Skeletal muscle satellite cell (primary cell): Measurements from ENCODE around the gene ANGPTL2.
"Not testable (repeated sequence)": the region's sequence is repeated elsewhere in the genome, so short reads cannot be mapped to it uniquely, and the experiment has no call there.

Experiments used
- H3K27me3 ChIP-seq: 2 replicates; pipeline ENCODE4 v1.7.0; 2013; ENCODE audit warnings: low read length; ENCODE audit not compliant: control insufficient read depth, insufficient read depth
- H3K36me3 ChIP-seq: 2 replicates; pipeline ENCODE4 v1.7.0; 2013; ENCODE audit warnings: mild to moderate bottlenecking, control low read depth, low read length; ENCODE audit not compliant: insufficient read depth
- H3K4me1 ChIP-seq: 2 replicates; pipeline ENCODE4 v1.7.0; 2013; ENCODE audit warnings: low read length; ENCODE audit not compliant: control insufficient read depth, insufficient read depth
- H3K4me2 ChIP-seq: 2 replicates; pipeline ENCODE4 v1.7.0; 2013; ENCODE audit warnings: mild to moderate bottlenecking, low read length
- H3K4me3 ChIP-seq: 2 replicates; pipeline ENCODE4 v1.7.0; 2013; ENCODE audit warnings: low read length
- H3K9ac ChIP-seq: 2 replicates; pipeline ENCODE4 v1.7.0; 2013; ENCODE audit warnings: mild to moderate bottlenecking, low read depth, low read length, moderate library complexity
- H3K9me3 ChIP-seq: replicated peaks from 2 replicates; pipeline ENCODE4 v1.7.0; 2013; ENCODE audit warnings: mild to moderate bottlenecking, control low read depth, low read length

The ANGPTL2 gene

DNA sequence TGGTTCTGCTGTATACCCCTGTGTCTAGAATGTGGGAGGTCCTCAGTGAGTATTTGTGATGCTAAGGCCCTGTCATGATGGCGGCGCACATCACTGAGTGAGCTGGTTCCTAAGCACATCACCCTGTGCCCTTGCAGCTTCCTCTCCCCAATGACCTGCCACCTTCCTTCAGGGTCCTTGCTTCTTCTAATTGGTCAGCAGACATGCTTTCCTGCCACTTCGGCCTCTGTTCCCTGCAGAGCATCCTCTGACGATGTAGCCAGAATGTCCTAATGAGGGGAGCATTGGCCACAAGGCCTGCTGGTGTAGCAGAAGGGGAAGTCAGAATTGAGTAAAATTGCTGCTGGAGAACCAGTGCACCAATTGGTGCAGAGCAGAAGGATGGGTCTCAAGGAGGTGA lies 31.1 kb upstream of the ANGPTL2 start:
- H3K4me3 ChIP-seq: no peak overlapping the region
- H3K9me3 ChIP-seq: no peaks in the 10 kb centered on the region
- H3K4me2 ChIP-seq: no peak overlapping the region
- no peak overlapping the region for H3K9ac ChIP-seq
- H3K36me3 ChIP-seq: no peaks in the 10 kb centered on the region
- H3K27me3 ChIP-seq: peaks cover 21% of the 10 kb centered on the region
- peaks cover 17% of the 10 kb centered on the region for H3K4me1 ChIP-seq

DNA sequence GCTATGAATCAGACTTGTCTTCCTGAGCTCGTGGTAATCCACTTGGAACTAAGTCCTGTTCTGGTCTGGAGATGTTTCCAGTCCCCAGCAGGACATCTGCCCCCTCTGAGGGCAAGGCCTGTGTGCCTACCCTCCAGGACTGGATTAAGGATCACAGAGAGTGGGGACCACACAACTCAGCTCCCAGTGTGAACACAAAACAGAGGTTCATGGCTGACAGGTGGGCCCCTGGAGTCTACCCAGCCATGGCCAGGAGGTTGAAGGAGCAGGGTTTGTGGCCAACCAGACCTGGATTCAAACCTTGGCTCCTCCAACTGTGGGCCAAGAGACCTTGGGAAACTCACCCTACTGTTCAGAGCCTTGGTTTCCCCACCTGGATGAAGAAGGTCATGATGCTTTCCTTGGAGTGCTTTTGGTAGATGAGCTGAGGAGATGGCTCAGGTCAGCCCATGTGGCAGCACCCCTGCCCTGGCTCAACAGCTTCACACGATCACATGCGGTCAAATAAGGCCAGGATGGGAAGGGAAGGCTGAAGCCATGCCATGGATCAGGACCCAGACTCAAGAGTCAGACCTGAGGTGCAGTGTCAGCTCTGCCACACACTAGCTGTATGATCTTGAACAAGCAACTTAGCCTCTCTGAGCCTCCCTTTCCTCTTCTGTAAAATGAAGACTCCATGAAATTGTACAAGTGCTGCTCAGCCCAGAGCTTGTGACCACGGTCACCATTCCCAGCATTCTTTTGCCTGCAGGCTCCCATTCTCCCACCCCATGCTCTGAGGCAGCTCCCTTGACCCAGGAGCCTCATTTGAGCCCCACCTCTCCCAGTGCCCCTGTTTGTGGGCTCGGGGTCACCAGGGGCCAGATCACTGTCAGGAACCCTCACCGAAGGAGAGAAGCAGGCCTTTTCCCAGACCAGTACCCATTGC lies 27.3 kb upstream of the ANGPTL2 start:
- H3K9me3 ChIP-seq: no peaks in the 10 kb centered on the region
- H3K9ac ChIP-seq: no peak overlapping the region
- H3K4me1 ChIP-seq: peaks cover 9% of the 10 kb centered on the region
- no peaks in the 10 kb centered on the region for H3K36me3 ChIP-seq
- H3K4me2 ChIP-seq: no peak overlapping the region
- peaks cover 34% of the 10 kb centered on the region for H3K27me3 ChIP-seq
- no peak overlapping the region for H3K4me3 ChIP-seq

DNA sequence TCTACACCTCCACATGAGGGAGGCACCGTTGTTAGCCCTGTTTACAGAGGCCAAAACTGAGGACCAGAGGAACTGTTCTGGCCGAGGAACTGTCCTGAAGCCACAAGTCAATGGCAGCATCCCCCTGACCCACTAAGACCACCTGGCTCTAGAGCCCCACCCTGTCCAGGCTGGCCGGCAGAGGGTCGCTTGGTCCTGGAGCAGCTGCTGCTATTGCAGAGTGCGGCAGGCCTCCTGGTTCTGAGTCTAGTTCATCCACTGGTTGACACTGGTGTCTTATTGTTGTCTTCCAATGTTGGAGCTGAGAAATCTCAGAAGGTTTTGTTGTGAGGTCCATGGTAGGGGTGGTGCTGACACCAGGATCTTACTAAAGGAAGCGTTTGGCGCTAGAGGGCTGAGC lies 26.6 kb upstream of the ANGPTL2 start:
- no peaks in the 10 kb centered on the region for H3K36me3 ChIP-seq
- peaks cover 34% of the 10 kb centered on the region for H3K27me3 ChIP-seq
- H3K9me3 ChIP-seq: no peaks in the 10 kb centered on the region
- H3K9ac ChIP-seq: no peak overlapping the region
- H3K4me1 ChIP-seq: peaks cover 2% of the 10 kb centered on the region
- H3K4me3 ChIP-seq: no peak overlapping the region
- no peak overlapping the region for H3K4me2 ChIP-seq

DNA sequence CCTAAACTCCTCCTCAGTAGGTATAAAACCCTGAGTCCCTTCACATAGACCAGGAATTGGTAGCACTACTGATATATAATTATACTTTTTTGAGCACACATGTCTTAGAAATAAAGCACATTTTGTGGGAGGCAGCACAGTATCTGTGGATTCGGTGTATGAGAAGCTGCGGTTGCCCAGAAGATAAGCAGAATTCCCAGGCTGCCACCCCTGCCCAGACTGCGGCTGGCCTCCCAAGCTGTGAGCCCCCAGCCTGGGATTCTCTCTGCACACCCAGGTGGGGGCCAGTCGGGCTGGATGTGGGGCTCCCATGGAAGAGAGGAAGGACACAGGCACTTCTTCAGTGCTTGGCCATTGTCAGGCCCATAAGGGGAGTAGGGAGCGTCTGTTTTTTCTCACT lies 25.6 kb upstream of the ANGPTL2 start:
- H3K4me3 ChIP-seq: no peak overlapping the region
- no peaks in the 10 kb centered on the region for H3K36me3 ChIP-seq
- H3K9me3 ChIP-seq: no peaks in the 10 kb centered on the region
- no peak overlapping the region for H3K9ac ChIP-seq
- no peak overlapping the region for H3K4me2 ChIP-seq
- peaks cover 34% of the 10 kb centered on the region for H3K27me3 ChIP-seq
- H3K4me1 ChIP-seq: no peaks in the 10 kb centered on the region

DNA sequence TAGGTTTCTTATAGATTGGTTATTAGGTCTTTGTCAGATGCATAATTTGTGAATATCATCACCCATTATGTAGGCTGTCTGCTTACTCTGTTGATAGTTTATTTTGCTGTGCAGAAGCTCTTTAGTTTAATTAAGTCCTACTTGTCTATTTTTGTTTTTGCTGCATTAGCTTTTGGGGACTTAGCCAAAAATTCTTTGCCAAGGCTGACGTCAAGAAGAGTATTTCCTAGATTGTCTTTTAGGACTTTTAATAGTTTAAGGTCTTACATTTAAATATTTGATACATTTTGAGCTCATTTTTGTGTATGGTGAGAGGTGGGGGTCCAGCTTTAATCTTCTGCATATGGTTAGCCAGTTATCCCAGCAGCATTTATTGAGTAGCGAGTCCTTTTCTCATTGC lies 24.8 kb upstream of the ANGPTL2 start:
- Histone ChIP-seq H3K4me3 (no peak overlapping the region), H3K27me3 (peaks cover 29% of the 10 kb centered on the region), H3K4me1 (no peaks in the 10 kb centered on the region), H3K36me3 (no peaks in the 10 kb centered on the region), H3K9me3 (no peaks in the 10 kb centered on the region), H3K9ac (no peak overlapping the region), H3K4me2 (no peak overlapping the region)

DNA sequence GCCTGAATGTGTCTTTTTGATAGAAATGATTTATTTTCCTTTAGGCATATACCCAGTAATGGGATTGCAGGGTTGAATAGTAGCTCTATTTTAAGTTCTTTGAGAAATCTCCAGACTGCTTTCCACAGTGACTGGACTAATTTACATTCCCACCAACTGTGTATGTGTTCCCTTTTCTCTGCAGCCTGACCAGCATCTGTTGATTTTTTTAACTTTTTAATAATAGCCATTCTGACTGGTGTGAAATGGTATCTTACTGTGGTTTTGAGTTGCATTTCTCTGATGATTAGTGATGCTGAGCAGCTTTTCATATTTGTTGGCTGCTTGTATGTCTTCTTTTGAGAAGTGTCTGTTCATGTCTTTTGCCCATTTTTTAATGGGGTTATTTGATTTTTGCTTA lies 24.4 kb upstream of the ANGPTL2 start:
- H3K4me3 ChIP-seq, H3K9ac ChIP-seq, H3K4me1 ChIP-seq, H3K9me3 ChIP-seq, H3K36me3 ChIP-seq, H3K4me2 ChIP-seq: not testable (repeated sequence)
- peaks cover 25% of the 10 kb centered on the region for H3K27me3 ChIP-seq

DNA sequence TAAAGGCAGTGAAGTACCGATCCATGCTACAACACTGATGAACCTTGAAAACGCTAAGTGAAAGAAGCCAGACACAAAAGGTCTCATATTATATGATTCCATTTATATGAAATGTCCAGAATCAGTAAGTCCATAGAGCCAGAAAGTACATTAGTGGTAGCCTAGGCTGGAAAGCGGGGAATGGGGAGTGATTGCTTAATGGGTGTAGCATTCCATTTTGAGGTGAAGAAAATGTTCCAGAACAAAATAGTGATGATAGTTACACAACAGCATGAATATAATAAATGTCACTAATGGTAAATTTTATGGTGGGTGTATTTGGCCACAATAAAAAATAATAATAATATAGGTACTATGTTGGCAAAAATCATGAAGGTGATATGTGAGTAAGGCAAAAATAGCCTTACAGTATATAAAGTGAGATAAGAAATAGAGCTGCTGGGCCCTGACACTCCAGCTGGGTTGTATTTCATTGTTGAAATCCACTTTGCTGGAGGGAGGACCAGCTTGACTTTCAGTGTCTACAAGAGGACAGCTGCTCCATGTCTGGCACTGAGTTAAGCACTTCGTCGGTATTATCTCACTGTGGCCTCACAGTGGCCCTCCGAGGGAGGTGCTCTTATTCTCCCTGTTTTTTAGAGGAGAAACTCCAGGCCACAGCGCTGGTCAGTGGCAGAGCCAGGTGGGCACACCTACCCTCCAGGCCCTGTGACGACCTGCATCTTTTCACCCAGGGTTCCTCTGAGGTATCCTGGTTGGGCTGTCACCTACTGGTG lies 22.4 kb upstream of the ANGPTL2 start:
- Histone ChIP-seq H3K9ac (no peak overlapping the region), H3K4me1 (no peaks in the 10 kb centered on the region), H3K9me3 (no peaks in the 10 kb centered on the region), H3K4me2 (no peak overlapping the region), H3K4me3 (no peak overlapping the region), H3K36me3 (no peaks in the 10 kb centered on the region), H3K27me3 (peaks cover 40% of the 10 kb centered on the region)

DNA sequence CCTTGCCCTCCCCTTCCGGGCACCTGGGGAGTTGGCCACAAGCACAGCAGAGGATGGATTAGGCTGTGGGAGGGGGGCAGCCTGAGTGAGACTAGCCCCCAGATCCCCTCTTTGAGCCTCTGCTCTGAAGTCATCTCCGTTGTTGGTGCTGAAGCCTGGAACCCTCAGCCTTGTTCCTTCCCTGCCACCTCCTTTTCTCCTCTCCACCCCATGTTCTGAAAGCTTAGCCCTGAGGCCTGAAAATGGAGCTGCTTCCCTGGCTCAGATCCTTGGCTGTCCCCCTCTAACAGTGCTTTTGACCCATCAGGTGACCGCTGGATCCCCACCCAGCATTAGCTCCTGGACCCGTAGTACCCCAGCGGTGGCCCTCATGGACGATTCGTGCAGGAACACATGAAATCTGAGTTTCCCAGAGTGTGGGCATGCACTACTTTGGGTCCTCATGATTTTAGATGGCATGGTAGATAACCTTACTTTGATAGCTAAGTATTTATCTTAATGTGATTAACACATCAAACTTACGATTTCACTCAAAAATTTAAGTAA lies 21.6 kb upstream of the ANGPTL2 start:
- Histone ChIP-seq H3K9me3 (no peaks in the 10 kb centered on the region), H3K4me3 (no peak overlapping the region), H3K27me3 (peaks cover 37% of the 10 kb centered on the region)

DNA sequence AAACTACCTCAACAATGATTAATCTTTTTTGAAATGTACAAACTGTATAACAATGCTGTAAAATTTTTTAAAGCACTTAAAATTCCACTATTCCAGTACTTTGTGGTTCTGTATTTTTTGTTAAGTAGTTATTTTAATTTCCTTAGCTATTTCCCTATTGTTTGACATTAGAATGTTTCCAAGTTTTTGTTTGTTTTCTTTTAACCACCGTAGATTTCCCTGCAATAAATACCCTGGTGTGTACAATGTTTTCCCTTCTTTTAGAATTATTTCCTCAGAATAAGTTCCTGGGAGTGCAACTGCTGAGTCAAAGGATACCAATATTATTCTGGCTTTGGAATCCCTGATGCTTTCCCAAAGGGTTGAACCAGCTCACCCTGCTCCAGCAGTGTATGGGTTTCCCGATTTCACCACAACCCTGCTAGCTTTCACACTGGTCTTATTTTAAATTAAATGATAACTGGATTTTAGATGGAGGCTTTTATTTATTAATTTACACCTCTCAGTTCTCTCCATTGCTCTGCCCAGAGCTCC lies 20.6 kb upstream of the ANGPTL2 start:
- Histone ChIP-seq H3K4me1 (no peaks in the 10 kb centered on the region), H3K36me3 (no peaks in the 10 kb centered on the region), H3K4me2 (no peak overlapping the region), H3K27me3 (peaks cover 38% of the 10 kb centered on the region), H3K9me3 (no peaks in the 10 kb centered on the region), H3K4me3 (no peak overlapping the region), H3K9ac (no peak overlapping the region)

More for the DNA sequence above, 21.6 kb upstream of the ANGPTL2 start:
- no peak overlapping the region for H3K4me2 ChIP-seq
- H3K9ac ChIP-seq: no peak overlapping the region
- H3K4me1 ChIP-seq: no peaks in the 10 kb centered on the region
- no peaks in the 10 kb centered on the region for H3K36me3 ChIP-seq

DNA sequence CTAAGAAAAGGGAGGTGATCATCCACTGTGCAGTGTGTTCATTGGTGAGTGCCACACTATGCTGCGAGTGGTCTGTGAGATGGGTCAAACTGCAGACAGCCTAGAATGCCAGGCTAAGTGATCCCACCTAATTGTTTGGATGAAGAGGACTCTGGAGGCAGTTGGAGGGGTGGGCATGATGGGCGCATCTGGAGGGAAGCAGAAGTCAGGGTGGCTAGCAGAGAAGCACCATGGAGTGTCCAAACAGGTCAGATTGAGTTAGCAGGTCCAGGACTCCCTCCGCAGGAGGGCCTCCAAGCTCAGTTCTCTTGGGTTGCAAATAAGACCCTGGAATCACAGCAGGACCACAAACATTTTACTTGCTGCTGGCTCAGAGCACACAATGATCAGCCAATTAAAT lies 19.9 kb upstream of the ANGPTL2 start:
- peaks cover 37% of the 10 kb centered on the region for H3K27me3 ChIP-seq
- no peaks in the 10 kb centered on the region for H3K9me3 ChIP-seq
- H3K4me3 ChIP-seq: no peak overlapping the region

DNA sequence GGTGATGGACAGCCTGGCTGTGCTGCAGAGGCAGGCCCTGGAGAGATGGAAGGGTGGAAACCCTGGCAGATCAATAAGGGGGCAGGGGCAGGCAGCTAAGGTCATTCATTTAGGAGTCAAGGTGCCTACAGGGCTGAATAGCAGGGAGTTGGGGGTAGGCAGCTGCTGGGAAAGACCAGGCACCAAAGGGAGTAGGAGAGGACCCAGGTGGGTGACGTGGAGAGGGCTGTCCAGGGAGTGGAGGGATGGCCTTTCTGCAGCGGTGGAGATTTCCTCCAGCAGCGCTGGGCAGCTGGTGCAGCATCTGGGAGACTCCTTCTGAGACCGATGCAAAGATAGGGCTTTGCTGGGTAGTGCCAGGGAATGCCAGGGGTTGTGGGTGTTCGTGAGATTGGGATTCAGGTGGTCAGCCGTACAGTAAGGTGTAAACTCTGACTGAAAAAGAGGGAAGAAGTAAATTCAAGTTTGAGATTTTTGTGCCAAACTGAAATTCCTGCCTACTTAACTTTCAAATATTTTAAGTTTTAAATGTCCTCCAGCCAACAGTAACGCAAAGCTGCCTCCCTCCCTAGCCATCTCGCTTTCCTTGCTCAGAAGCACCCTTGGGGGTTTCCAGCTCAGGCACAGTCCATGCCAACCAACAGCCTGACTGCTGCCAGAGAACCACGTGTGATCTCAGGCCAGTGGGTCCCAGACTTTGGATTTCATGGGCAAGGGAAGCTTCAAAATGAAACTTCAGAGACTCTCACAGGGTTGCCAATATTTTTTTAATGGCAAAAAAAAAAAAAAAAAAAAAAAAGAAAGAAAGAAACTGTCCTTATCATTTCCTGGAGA lies 18.6 kb upstream of the ANGPTL2 start:
- no peaks in the 10 kb centered on the region for H3K4me1 ChIP-seq

More for the DNA sequence above, 19.9 kb upstream of the ANGPTL2 start:
- H3K4me2 ChIP-seq: no peak overlapping the region
- no peaks in the 10 kb centered on the region for H3K36me3 ChIP-seq
- H3K4me1 ChIP-seq: no peaks in the 10 kb centered on the region
- no peak overlapping the region for H3K9ac ChIP-seq

More for the DNA sequence above, 18.6 kb upstream of the ANGPTL2 start:
- Histone ChIP-seq H3K9ac (no peak overlapping the region), H3K27me3 (peaks cover 39% of the 10 kb centered on the region), H3K4me2 (no peak overlapping the region), H3K9me3 (no peaks in the 10 kb centered on the region), H3K4me3 (no peak overlapping the region), H3K36me3 (no peaks in the 10 kb centered on the region)
